Stomach (tissue), 9 donors: Measurements from ENCODE around the gene RARS2. TPM values are rescaled to one million over a fixed set of nuclear protein-coding genes. Genes with fewer than 3 reads are reported as not detected.

Source experiments
- DNase-seq, 2 donors: peaks; one replicate each; pipeline versions ENCODE4 v3.0.0 to v3.0.0-alpha.2; 2013 to 2019
- H3K27ac ChIP-seq, 5 donors: fragments of 200-600 bp in 4 of 5; sonication (generic) in 4 of 5; one replicate each; pipeline ENCODE4 v1.5.1; 2013 to 2019; ENCODE audit warnings: mild to moderate bottlenecking in 1 of 5, moderate library complexity in 1 of 5
- H3K27me3 ChIP-seq, 3 donors: fragments of 200-600 bp; sonication (generic); one replicate each; pipeline ENCODE4 v1.5.1; 2017 to 2019; ENCODE audit warnings: mixed run types in 1 of 3
- H3K36me3 ChIP-seq, 4 donors: fragments of 200-600 bp; sonication (generic); 1 replicate in 3 of 4; 2 replicates in 1 of 4; pipeline ENCODE4 v1.5.1; 2016 to 2019
- H3K4me1 ChIP-seq, 4 donors: fragments of 200-600 bp; sonication (generic); one replicate each; pipeline ENCODE4 v1.5.1; 2016 to 2019
- H3K4me3 ChIP-seq, 4 donors: fragments of 200-600 bp; sonication (generic) in 3 of 4; one replicate each; pipeline ENCODE4 v1.5.1; 2016 to 2019; ENCODE audit warnings: mild to moderate bottlenecking in 1 of 4
- H3K9me3 ChIP-seq, 4 donors: fragments of 200-600 bp; sonication (generic); one replicate each; pipeline ENCODE4 v1.5.1; 2016 to 2019
- EP300 ChIP-seq: sonication (generic); formaldehyde crosslinking; IDR thresholded peaks from one replicate; pipeline ENCODE4 v1.6.1; 2017; ENCODE audit warnings: antibody characterized with exemption
- POLR2A ChIP-seq, 4 donors: fragments of 450-650 bp; IDR thresholded peaks; one replicate each; pipeline ENCODE4 v1.6.1; 2016; ENCODE audit warnings: antibody characterized with exemption in 4 of 4, control low read depth in 2 of 4, mild to moderate bottlenecking in 1 of 4, moderate library complexity in 1 of 4
- POLR2AphosphoS5 ChIP-seq, 3 donors: sonication (generic); formaldehyde crosslinking; IDR thresholded peaks; one replicate each; pipeline ENCODE4 v1.6.1; 2016; ENCODE audit warnings: antibody characterized with exemption in 3 of 3
- WGBS, 5 donors: extraction: QIAGEN DNeasy Blood & Tissue Kit in 3 of 5; methylation state at CpG; one replicate each; pipeline versions ENCODE4 v1.1.5 to v1.1.7; 2013 to 2018; 5-methylcytosine and 5-hydroxymethylcytosine counted together
- intact Hi-C: fragments of 100-400 bp; cut with DNase I; formaldehyde crosslinking; loops from one replicate; pipeline ENCODE4 v1.15.1; 2023; ENCODE audit warnings: low total_unique reads
- polyA plus RNA-seq, 3 donors: library from polyadenylated mRNA; stranded (reverse); fragments of 200-250 nt; gene quantifications; one replicate each; pipeline ENCODE4 v1.2.3, GENCODE V29; 2013
- total RNA-seq, 5 donors: library from RNA; depleted of rRNA; stranded (reverse); fragments of >200 nt; gene quantifications; one replicate each; pipeline versions ENCODE4 v1.1.0 to v1.2.3, GENCODE V29; 2014 to 2016
- TF ChIP-seq, protein P1 (sequence below), 7 experiments: fragments of 450-650 bp in 4 of 7; fragments of 200-600 bp in 3 of 7; sonication (generic) in 3 of 7; IDR thresholded peaks; one replicate each; pipeline ENCODE4 v1.5.1; 2016 to 2019; ENCODE audit warnings: antibody characterized with exemption in 7 of 7, control low read depth in 2 of 7, mild to moderate bottlenecking in 1 of 7
- donor health status: healthy with polysubstance abuse.
- donor health status: Bipolar disorder and iron deficiency.
- donor health status: healthy.

Gene RARS2
- total and polyA plus RNA-seq, 8 donors = 17.7 to 126 (median 36.6) TPM

DNA sequence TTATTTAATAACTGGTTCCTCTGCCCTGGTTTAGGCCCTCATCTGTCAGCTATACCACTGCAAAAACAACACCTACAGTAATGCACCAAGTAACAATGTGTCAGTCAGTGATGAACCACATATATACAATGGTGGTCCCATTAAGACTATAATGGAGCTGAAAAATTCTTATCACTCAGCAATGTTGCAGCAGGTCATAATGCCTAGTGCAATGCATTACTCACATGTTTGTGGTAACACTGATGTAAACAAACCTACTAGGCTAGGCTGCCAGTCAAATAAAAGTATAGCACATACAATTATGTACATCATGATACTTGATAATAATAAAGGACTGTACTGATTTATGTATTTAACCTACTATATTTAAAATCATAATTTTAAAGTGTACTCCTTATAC, 31.3 kb downstream of the RARS2 start:
- Histone ChIP-seq H3K27ac (no peak overlapping the region), H3K36me3 (peaks cover 16 to 96% (median 81%) of the 10 kb centered on the region in 4 donors), H3K4me3 (no peak overlapping the region), H3K27me3 (no peaks in the 10 kb centered on the region), H3K4me1 (no peaks in the 10 kb centered on the region), H3K9me3 (no peaks in the 10 kb centered on the region)
- no peak for TF ChIP-seq POLR2A (IDR thresholded peaks at IDR 0.05)
- TF ChIP-seq, protein P1, sequence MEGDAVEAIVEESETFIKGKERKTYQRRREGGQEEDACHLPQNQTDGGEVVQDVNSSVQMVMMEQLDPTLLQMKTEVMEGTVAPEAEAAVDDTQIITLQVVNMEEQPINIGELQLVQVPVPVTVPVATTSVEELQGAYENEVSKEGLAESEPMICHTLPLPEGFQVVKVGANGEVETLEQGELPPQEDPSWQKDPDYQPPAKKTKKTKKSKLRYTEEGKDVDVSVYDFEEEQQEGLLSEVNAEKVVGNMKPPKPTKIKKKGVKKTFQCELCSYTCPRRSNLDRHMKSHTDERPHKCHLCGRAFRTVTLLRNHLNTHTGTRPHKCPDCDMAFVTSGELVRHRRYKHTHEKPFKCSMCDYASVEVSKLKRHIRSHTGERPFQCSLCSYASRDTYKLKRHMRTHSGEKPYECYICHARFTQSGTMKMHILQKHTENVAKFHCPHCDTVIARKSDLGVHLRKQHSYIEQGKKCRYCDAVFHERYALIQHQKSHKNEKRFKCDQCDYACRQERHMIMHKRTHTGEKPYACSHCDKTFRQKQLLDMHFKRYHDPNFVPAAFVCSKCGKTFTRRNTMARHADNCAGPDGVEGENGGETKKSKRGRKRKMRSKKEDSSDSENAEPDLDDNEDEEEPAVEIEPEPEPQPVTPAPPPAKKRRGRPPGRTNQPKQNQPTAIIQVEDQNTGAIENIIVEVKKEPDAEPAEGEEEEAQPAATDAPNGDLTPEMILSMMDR (IDR thresholded peaks at IDR 0.05) = no peak
- TF ChIP-seq EP300 = no peak
- TF ChIP-seq POLR2AphosphoS5 (IDR thresholded peaks at IDR 0.05) = no peak
- intact Hi-C loops = no loop called here
- no peak for DNase-seq

DNA sequence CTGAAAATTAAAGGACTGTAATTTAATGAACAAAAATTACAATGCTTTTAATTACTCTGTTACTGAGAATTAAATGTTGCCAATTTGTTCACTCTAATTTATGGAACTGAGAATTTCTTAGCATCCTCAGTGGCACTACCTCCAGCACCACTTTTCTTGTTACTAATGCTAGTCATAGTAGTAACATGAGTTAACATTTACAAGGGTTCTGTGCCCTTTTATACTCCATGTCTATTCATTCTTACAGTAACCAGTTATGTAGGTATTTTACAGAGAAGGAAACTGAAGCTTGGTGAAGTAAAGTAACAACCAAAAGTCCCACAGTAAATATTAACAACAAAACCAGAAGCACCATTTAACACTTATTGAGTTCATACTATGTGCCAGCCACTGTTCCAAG, 34.3 kb downstream of the RARS2 start:
- H3K9me3 ChIP-seq = no peaks in the 10 kb centered on the region
- H3K27ac ChIP-seq = no peak overlapping the region
- H3K36me3 ChIP-seq = peaks cover 4 to 83% (median 76%) of the 10 kb centered on the region in 4 donors
- H3K4me3 ChIP-seq = no peak overlapping the region
- H3K4me1 ChIP-seq = no peaks in the 10 kb centered on the region
- DNase-seq = no peak
- no peaks in the 10 kb centered on the region for H3K27me3 ChIP-seq
- TF ChIP-seq EP300 = no peak
- no peak for TF ChIP-seq POLR2AphosphoS5 (IDR thresholded peaks at IDR 0.05)
- TF ChIP-seq, protein P1 (IDR thresholded peaks at IDR 0.05) = no peak
- no peak for TF ChIP-seq POLR2A (IDR thresholded peaks at IDR 0.05)
- intact Hi-C loops = no loop called here

DNA sequence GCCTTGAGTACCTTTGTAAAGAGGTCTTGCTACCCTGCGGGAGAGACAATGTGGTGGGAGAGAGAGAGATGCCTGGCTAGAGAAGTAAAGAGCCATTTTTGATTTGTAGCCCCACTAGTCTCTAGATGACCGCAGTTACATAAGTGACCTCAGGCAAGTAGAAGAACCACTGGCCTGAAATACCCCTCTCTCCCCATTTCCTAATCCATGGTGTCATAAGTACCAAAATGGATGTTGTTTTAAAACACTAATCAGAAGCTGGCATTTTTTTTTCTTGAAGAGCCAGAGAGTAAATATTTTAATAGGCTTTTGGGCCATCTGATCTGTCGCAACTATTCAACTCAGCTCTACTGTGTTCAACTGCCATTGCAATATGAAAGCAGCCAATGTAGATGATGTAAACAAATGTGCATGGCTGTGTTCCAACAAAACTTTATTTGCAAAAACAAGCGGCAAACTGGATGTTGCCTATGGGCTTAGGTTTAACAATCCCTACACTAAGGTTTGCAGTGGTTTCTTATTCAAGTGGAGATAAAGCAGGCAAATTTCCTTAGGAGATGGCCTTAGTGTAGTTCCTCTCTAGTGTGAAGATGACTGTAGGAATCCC, 36.5 kb downstream of the RARS2 start:
- no peak for TF ChIP-seq POLR2AphosphoS5 (IDR thresholded peaks at IDR 0.05)
- no peak for TF ChIP-seq EP300
- TF ChIP-seq, protein P1 (IDR thresholded peaks at IDR 0.05) = no peak
- TF ChIP-seq POLR2A (IDR thresholded peaks at IDR 0.05) = no peak
- H3K27me3 ChIP-seq = no peaks in the 10 kb centered on the region
- no peaks in the 10 kb centered on the region for H3K9me3 ChIP-seq
- no peak for DNase-seq
- H3K4me1 ChIP-seq = no peaks in the 10 kb centered on the region
- H3K4me3 ChIP-seq = no peak overlapping the region
- WGBS, 5 donors = 78 to 93% (median 92%) methylated on average over 4 of the region's 4 CpGs
- H3K27ac ChIP-seq = no peak overlapping the region
- peaks cover 0 to 78% (median 73%) of the 10 kb centered on the region in 4 donors for H3K36me3 ChIP-seq
- intact Hi-C loops = no loop called here

DNA sequence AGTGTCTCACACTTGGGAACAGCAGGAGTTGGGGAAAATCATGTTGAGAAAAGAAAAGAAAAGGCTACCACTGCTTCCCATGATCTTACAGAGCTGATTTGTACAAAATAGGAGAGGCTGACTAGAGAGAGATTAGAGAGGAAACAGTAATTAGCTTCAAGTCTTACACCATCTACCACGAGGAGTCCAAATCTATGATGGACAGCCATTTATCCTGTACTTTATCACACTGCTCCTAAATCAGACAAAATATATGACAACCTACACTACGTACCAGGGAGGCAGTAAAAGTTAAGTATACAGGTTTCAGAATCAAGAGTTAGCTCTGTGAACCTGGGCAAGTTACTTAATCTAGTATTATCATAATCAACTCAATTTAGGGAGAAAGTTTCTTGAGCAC, 38.0 kb downstream of the RARS2 start:
- H3K4me3 ChIP-seq = no peak overlapping the region
- TF ChIP-seq EP300 (no peak), POLR2A (IDR thresholded peaks at IDR 0.05) (no peak), POLR2AphosphoS5 (IDR thresholded peaks at IDR 0.05) (no peak)
- TF ChIP-seq, protein P1 (IDR thresholded peaks at IDR 0.05) = no peak
- intact Hi-C loops = no loop called here
- 67 to 87% (median 83%) methylated on average over 2 of the region's 2 CpGs for WGBS, 5 donors
- no peak for DNase-seq
- no peak overlapping the region for H3K27ac ChIP-seq
- H3K27me3 ChIP-seq = no peaks in the 10 kb centered on the region
- peaks cover 0 to 79% (median 72%) of the 10 kb centered on the region in 4 donors for H3K36me3 ChIP-seq
- H3K9me3 ChIP-seq = no peaks in the 10 kb centered on the region
- H3K4me1 ChIP-seq = no peaks in the 10 kb centered on the region
